Erythroblast (primary cell): Measurements from ENCODE around the gene MYLK.

Source experiments
- GATA1 ChIP-seq: IDR thresholded peaks from 2 replicates; pipeline ENCODE4 v1.6.1; 2011; ENCODE audit warnings: low read depth, mild to moderate bottlenecking, control low read depth, low read length, moderate library complexity
- POLR2A ChIP-seq: IDR thresholded peaks from 2 replicates; pipeline ENCODE4 v1.6.1; 2011; ENCODE audit warnings: mild to moderate bottlenecking, low read length

GRCh38 chr3:123877965-123878364, 6.2 kb downstream of the MYLK start:
- TF ChIP-seq POLR2A (no peak), GATA1 (no peak)
